HTR-8/SVneo (cell line): ENCODE measurements around the gene C1orf159.

ENCODE experiments used
- DNase-seq: peaks from one replicate; pipeline ENCODE4 v3.0.0; 2011; ENCODE audit warnings: low spot score, mixed read lengths; ENCODE audit not compliant: insufficient read length
- FAIRE-seq: peaks from 2 replicates; lab custom pipeline; 2011; peaks lifted over from hg19 to GRCh38; lab: Jason Lieb, UNC

The C1orf159 gene

GRCh38 chr1:1134300-1134970 is 18.5 kb upstream of the C1orf159 start:
- DNase-seq, result no peak
- no peak for FAIRE-seq

- no peak for FAIRE-seq
- DNase-seq, result no peak
Observed at GRCh38 chr1:1132956-1133750, 17.3 kb upstream of the C1orf159 start.

DNA sequence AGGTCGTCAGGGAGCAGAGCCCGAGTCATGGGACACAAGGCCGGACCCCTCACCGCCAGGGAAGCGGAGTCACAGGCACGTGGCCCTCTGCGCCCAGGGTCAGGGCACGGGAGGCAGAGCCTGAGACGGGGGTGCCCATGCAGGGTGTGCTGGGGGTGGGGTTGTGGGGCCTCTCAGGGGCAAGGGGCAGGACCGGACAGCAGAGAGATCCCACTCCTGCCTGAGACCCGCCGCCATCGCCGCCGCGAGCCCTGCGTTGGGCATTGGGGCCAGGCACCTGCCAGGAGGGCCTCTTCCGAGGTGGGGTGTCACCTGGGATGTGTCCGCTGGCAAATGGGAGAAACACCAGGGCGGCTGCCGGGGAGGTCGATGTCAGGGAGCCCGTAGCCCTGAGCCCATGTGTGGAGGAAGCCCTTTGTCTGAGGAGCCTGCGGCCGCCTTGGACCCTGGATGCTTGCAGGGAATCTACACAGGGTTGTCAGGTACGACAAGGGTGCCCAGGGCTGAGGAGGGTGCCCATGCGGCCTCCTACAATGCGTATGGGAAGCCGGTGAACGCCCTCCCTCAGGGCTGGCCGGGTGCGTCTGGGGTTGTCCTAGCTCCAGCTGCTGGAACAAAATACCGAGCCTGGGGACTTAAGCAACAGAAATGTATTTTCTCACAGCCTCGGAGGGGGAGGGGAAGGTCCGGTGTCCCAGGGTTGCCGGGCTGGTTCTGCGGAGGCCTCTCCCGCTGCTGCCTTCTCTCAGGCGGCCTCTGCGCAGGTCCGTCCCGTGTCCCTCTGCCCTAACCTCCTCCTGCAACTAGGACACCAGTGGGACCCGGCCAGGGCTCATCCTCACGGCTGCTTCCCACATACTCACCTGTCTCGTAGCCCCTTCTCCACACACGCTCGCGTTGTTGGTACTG is 16.4 kb upstream of the C1orf159 start:
- no peak for DNase-seq
- FAIRE-seq, result no peak

GRCh38 chr1:1130206-1131120 is 14.6 kb upstream of the C1orf159 start:
- no peak for DNase-seq
- no peak for FAIRE-seq

- DNase-seq (no peak), FAIRE-seq (no peak)
Observed at GRCh38 chr1:1129381-1129821, 13.5 kb upstream of the C1orf159 start.

DNA sequence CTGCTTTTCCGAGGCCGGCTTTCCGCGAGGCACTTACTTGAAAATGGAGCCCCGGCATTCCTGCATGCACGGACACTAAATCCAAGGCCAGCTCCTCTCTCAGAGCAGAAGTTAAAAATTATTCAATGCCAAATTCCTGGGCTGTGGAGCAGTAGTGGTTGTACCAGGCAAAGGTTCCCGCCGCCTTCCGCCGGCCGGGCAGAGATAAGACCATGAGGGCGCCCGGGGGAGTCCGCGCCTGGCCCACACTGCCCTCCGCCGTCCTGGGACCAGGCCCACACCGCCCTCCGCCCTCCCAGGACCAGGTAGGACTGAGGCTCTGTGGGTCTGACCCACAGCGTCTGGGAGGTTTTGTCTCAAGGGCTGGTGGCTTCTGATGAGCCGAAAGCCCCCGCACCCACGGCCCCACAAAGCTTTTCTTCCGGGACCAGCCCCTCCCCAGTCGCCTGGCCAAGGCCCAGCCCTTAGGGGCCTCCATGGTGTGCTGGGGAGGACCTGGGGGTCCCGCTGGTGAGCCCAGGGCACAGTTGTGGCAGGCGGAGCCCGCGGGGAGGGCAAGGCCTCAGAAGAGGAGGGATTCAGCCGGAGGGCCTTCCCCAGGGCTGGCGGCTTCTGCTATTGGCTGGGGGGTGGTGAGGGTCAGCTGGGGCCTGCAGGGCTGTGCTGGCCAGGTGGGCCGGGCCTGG is 12.7 kb upstream of the C1orf159 start:
- DNase-seq (no peak), FAIRE-seq (no peak)

DNA sequence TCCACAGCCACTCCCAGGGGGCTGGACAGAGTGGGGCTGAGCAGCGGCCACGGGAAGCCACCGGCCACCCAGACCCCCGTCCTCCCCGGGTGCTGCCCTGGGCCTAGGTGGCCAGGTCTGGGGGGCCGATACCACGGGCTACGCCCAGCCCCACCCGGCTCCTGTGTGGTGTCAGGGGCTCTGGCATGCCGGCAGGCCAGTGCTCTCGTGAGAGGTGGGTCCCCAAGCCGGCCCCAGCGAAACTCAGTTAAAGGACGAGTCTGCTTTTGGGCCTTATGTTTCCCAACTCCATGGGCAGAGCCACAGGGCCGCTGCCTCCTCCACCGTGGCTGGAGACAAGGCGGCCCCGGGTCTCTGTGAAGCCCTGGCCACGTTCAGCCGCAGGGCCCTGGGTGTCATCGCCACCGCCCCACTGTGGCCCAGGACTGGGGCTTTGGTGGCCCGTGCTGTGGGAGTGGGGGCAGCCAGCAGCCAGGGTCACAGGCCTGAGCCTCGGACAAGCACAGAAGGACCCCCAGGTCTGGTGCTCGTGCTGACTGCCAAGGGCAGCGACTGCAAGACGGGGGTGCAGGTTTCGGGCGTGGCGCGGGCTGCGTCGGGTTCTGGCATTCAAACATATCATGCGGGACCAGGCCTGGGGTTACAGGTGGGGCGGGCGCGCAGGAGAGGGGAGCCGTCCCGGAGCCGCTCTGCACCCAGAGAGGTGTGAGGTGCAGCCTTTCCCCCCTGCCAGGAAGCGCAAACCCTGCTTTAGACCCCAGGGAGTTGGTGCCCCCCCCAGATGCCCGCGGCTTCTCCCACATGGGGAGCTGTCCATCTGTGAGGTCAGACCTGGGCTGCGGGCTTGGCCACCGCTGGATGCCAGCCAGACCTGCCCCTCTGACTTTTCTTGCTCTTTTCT is 11.9 kb upstream of the C1orf159 start:
- FAIRE-seq (no peak), DNase-seq (no peak)

GRCh38 chr1:1125945-1126344 is 10.1 kb upstream of the C1orf159 start:
- FAIRE-seq (no peak), DNase-seq (no peak)

DNA sequence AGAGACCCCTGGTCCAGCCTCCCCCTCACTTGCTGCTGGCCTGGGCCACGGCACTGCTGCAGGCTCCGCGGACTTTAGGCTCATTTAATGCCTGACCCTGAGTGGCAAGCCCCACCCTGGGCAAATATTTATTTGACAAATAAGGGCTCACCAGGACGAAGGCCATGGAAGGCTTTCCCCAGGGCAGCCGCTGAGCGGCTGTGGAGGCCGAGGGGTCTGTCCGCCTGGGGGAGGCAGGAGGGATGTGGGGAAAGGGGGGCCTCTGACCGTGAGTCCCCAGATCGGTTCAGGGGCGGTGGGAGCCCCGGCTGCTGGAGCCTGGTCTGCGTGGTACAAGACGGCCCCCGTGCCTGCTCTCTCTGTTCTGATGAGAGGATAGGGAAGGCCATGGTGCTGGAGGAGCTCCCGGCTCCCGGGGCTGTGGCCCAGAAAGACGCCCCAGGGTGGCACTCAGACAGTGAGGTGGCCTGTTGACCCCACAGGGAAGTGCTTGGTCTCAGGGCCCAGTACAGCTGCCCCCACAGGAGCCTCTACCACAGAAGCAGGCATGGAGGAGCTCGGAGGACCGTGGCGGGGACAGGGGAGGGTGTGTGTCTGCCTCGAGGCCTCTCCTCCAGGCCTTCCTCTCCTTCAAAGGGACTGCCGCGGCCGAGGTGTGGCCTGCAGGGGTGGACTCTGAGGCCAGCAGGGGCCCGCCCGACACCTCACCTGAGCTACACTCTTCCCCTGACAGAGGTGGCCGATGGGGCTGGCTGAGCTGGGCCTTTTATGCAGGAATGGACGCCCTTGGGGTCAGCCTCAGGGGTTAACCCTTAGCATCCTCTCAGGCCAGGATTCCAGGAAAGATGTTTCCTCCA is 9.1 kb upstream of the C1orf159 start:
- DNase-seq, result no peak
- no peak for FAIRE-seq

- DNase-seq, result no peak
- no peak for FAIRE-seq
Observed at GRCh38 chr1:1124508-1124785, 8.6 kb upstream of the C1orf159 start.

- DNase-seq, result no peak
Observed at GRCh38 chr1:1123581-1124507, 8.0 kb upstream of the C1orf159 start.

DNA sequence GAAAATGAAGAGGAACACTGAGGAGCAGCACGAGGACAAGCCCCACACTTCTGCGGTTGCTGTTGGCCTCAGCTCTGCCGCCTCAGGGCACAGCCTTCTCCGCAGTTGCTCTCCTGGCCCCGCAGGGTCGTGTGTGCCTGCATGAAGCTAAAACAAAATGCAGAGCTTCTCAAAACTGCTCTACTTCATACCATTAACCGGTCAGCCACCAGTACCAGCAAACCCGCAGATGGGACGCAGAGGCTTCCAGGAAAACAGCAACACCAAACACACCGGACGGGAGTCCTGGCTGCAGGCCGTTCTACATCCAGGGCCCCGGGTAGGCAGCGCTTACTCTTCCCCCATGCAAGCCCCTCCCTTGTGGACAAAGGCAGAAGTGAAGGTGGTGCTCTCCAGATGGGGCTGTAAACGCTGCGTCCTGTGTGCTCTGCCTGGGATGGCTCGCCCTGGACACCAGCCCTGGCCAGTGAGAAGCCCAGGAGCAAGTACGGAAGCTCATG is 7.1 kb upstream of the C1orf159 start:
- no peak for DNase-seq
- FAIRE-seq, result no peak

More at GRCh38 chr1:1123581-1124507, 8.0 kb upstream of the C1orf159 start:
- peak; percentile 96 for FAIRE-seq

GRCh38 chr1:1122078-1122811 is 6.4 kb upstream of the C1orf159 start:
- FAIRE-seq (peak; percentile 57), DNase-seq (peak; percentile 85)

DNA sequence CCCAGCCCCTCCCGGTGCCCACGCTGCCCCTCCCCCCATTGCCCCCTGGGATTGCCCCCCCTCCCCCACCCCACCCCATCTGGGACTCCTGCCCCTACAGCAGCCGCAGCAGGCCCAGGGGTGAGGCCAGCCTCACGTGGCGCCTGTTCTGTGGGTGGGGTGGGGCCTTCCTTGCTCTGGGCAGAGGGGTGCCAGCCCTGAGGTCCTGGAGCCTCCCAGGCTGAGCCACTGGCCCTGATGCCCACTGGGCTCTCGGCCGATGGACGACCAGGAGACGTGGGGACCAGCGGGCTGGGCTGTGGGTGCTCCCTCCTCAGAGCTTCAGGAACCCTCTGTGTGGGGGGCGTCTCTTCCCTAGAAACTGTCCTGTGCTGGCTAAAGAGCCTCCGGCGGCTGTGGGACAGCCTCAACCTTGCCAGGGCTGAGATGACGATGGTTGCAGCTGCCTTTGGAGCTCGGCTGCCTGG is 5.8 kb upstream of the C1orf159 start:
- DNase-seq, result no peak
- FAIRE-seq, result no peak

GRCh38 chr1:1120866-1121591 is 5.1 kb upstream of the C1orf159 start:
- no peak for FAIRE-seq
- no peak for DNase-seq
